Measurements from ENCODE around the gene DVL1. TPM values are rescaled to one million over a fixed set of nuclear protein-coding genes. Genes with fewer than 3 reads are reported as not detected.
A peak's percentile ranks its signal among the peaks of the same experiment; 100 is the strongest.

Gene DVL1
- total and polyA plus RNA-seq, 2 of the 13 experiments (the other 11 are each of a cell fraction or from before 2014, with no cell fraction given), result 30.8 to 60.4 TPM

DNA sequence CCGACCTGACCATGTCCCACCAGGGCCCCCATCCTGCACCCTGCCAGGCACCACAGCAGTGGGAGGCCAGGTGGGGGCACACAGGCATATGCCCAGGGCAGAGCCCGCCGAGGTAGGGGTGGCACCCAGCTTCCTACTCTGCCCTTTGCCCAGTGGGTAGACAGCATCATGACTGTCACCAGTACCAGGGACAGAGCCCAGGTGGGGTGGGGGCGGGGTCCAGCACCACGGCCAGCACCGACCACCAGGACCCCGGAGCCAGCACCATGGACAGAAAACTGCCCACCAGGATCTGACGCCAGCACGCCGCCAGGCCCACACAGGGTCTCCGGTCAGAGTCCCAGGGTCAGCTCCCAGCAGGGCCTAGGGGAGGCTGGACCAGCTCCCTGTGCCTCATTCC, 14.4 kb downstream of the DVL1 start (continued):
- TF ChIP-seq, protein P1, sequence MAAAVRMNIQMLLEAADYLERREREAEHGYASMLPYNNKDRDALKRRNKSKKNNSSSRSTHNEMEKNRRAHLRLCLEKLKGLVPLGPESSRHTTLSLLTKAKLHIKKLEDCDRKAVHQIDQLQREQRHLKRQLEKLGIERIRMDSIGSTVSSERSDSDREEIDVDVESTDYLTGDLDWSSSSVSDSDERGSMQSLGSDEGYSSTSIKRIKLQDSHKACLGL (CRISPR knock-in tag; IDR thresholded peaks at IDR 0.05), result peak; percentile 87
- TF ChIP-seq ZNF484 (CRISPR knock-in tag; IDR thresholded peaks at IDR 0.05; ENCODE audit: borderline replicate concordance, low read depth) (no peak), ASH2L (IDR thresholded peaks at IDR 0.05; ENCODE audit: insufficient read length, low read depth, low read length) (no peak), ZNF253 (CRISPR knock-in tag; IDR thresholded peaks at IDR 0.05; ENCODE audit: borderline replicate concordance) (no peak), ZNF691 (CRISPR knock-in tag; IDR thresholded peaks at IDR 0.05; ENCODE audit: borderline replicate concordance, low read depth) (no peak), GTF3A (CRISPR knock-in tag; conservative IDR thresholded peaks at IDR 0.05) (no peak), HNF4A (CRISPR knock-in tag; IDR thresholded peaks at IDR 0.05) (no peak), HDAC6 (IDR thresholded peaks at IDR 0.05; ENCODE audit: low read depth, low read length) (no peak), KLF12 (CRISPR knock-in tag; IDR thresholded peaks at IDR 0.05; ENCODE audit: borderline replicate concordance) (no peak), ZNF350 (CRISPR knock-in tag; IDR thresholded peaks at IDR 0.05; ENCODE audit: borderline replicate concordance, low read depth) (no peak), ZNF569 (CRISPR knock-in tag; IDR thresholded peaks at IDR 0.05; ENCODE audit: borderline replicate concordance) (no peak), ATM (IDR thresholded peaks at IDR 0.05; ENCODE audit: borderline replicate concordance) (no peak), ZNF367 (CRISPR knock-in tag; IDR thresholded peaks at IDR 0.05; ENCODE audit: borderline replicate concordance) (no peak; the same call in 1 of the 2 replicates), MAX (IDR thresholded peaks at IDR 0.05) (no peak), ZNF446 (CRISPR knock-in tag; IDR thresholded peaks at IDR 0.05) (peak; percentile 77; the same call in 1 of the 2 replicates), ZNF589 (CRISPR knock-in tag; conservative IDR thresholded peaks at IDR 0.05) (peak; percentile 69; the same call in 1 of the 2 replicates), PHF21A (CRISPR knock-in tag; IDR thresholded peaks at IDR 0.05) (no peak), SSRP1 (CRISPR knock-in tag; IDR thresholded peaks at IDR 0.05) (no peak), ZNF10 (CRISPR knock-in tag; IDR thresholded peaks at IDR 0.05; ENCODE audit: borderline replicate concordance, low read depth) (no peak), TSC22D2 (CRISPR knock-in tag; IDR thresholded peaks at IDR 0.05; ENCODE audit: borderline replicate concordance) (peak; percentile 88; the same call in 1 of the 2 replicates), PTBP1 (IDR thresholded peaks at IDR 0.05; ENCODE audit: low read depth, low read length, poor library complexity, severe bottlenecking) (no peak), ZFAT (CRISPR knock-in tag; conservative IDR thresholded peaks at IDR 0.05) (no peak)
- TF ChIP-seq, protein P2, sequence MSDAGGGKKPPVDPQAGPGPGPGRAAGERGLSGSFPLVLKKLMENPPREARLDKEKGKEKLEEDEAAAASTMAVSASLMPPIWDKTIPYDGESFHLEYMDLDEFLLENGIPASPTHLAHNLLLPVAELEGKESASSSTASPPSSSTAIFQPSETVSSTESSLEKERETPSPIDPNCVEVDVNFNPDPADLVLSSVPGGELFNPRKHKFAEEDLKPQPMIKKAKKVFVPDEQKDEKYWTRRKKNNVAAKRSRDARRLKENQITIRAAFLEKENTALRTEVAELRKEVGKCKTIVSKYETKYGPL (CRISPR knock-in tag; IDR thresholded peaks at IDR 0.05), result no peak
- TF ChIP-seq, protein P3, sequence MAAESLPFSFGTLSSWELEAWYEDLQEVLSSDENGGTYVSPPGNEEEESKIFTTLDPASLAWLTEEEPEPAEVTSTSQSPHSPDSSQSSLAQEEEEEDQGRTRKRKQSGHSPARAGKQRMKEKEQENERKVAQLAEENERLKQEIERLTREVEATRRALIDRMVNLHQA (CRISPR knock-in tag; IDR thresholded peaks at IDR 0.05), result no peak

Measured in HepG2 (cell line).